ENCODE measurements around the gene ZNF322. TPM values are rescaled to one million over a fixed set of nuclear protein-coding genes. Genes with fewer than 3 reads are reported as not detected.

Gene ZNF322
- total RNA-seq, 1 experiment from 2014 or later = 39.1 TPM

- Histone ChIP-seq H3K56ac (ENCODE audit: insufficient read length, low read depth, low read length) (no peak overlapping the region), H3K27ac (ENCODE audit: insufficient read length, low read depth, low read length) (no peak overlapping the region), H4K20me1 (ENCODE audit: control insufficient read depth, insufficient read depth, insufficient read length) (no peaks in the 10 kb centered on the region), H2AFZ (ENCODE audit: low read length) (no peak overlapping the region), H3K4ac (ENCODE audit: low read depth, low read length) (no peak overlapping the region), H3K79me1 (ENCODE audit: insufficient read depth, low read depth, low read length, poor library complexity, severe bottlenecking) (peaks cover 5% of the 10 kb centered on the region), H4K8ac (replicated peaks; ENCODE audit: insufficient read length, low read depth, low read length) (no peak overlapping the region), H4K5ac (ENCODE audit: insufficient read length, low read depth, low read length) (no peak overlapping the region), H3K9ac (ENCODE audit: extremely low read depth, insufficient read length, low read length) (no peak overlapping the region), H2BK120ac (ENCODE audit: low read depth, low read length, poor library complexity, severe bottlenecking) (no peak overlapping the region), H3K79me2 (ENCODE audit: insufficient read depth, low read length) (peaks cover 3% of the 10 kb centered on the region; the same call in 1 of the 2 replicates), H3K27me3 (ENCODE audit: insufficient read depth, low read length) (no peaks in the 10 kb centered on the region), H3K23ac (ENCODE audit: insufficient read length, low read depth, low read length) (no peak overlapping the region), H3T11ph (ENCODE audit: low read length) (no peak overlapping the region), H3K23me2 (ENCODE audit: insufficient read length, low read depth, low read length, poor library complexity, severe bottlenecking) (peaks cover 21% of the 10 kb centered on the region), H3K9me3 (ENCODE audit: control insufficient read depth, low read depth, low read length) (no peaks in the 10 kb centered on the region), H3K14ac (ENCODE audit: insufficient read depth, low read length) (no peak overlapping the region), H3K4me1 (ENCODE audit: insufficient read depth, low read length) (no peaks in the 10 kb centered on the region; the same call in 1 of the 2 replicates), H2BK15ac (ENCODE audit: low read depth, low read length) (no peak overlapping the region), H2BK20ac (ENCODE audit: low read depth, low read length, poor library complexity, severe bottlenecking) (no peak overlapping the region), H2BK12ac (ENCODE audit: insufficient read length, low read depth, low read length) (no peak overlapping the region), H3K18ac (ENCODE audit: insufficient read length, low read depth, low read length) (no peak overlapping the region), H4K91ac (ENCODE audit: insufficient read length, low read depth, low read length) (no peak overlapping the region), H2AK5ac (ENCODE audit: insufficient read length, low read length) (no peak overlapping the region), H2BK5ac (ENCODE audit: insufficient read length, low read length) (no peak overlapping the region), H3K4me2 (ENCODE audit: insufficient read depth, insufficient read length, low read length) (no peak overlapping the region)
- H3K9me3 Mint-ChIP-seq = no peaks in the 10 kb centered on the region
- no peak overlapping the region; a peak in 1 of 5 replicates for H3K4me3 Mint-ChIP-seq
- WGBS (ENCODE audit: extremely low coverage, insufficient read length, low lambda C conversion rate) = no CpG with 5 or more reads among the region's 22 CpGs
- no peak overlapping the region for H3K27ac Mint-ChIP-seq
- H3K27me3 Mint-ChIP-seq (ENCODE audit: low read depth) = peaks cover 3% of the 10 kb centered on the region; the same call in 1 of the 2 replicates
- H3K4me1 Mint-ChIP-seq = peaks cover 10% of the 10 kb centered on the region in 2 experiments
- no peak for TF ChIP-seq CTCF (conservative IDR thresholded peaks at IDR 0.05)
- no peak for DNase-seq
- peaks cover 5 to 18% (median 14%) of the 10 kb centered on the region in 3 experiments; a peak in 6 of 7 replicates for H3K36me3 Mint-ChIP-seq (ENCODE audit: insufficient read depth in 1 of 3, low read depth in 3 of 3)
Measured at GRCh38 chr6:26598267-26598666, 61.3 kb downstream of the ZNF322 start.
